HCT116 (cell line): ENCODE measurements around the gene TMEM50A. TPM values are rescaled to one million over a fixed set of nuclear protein-coding genes. Genes with fewer than 3 reads are reported as not detected.

Source experiments
- ATAC-seq: fragments of 200-7000 bp; cut with Tn5 transposase; 2 replicates; pipeline ENCODE4 v1.9.1; 2020; ENCODE audit warnings: mild to moderate bottlenecking, moderate library complexity
- BruUV-seq: library from RNA; stranded (reverse); fragments of 400-500 nt; replicated peaks from 2 replicates; lab custom pipeline; 2021; lab: Mats Ljungman, UMichigan
- CTCF ChIA-PET: fragments of 300-600 bp; sonication (Branson Sonifier 250); formaldehyde crosslinking; loops from one replicate; lab custom pipeline; 2021; ENCODE audit warnings: antibody characterized with exemption; lab: Charles Lee
- POLR2A ChIA-PET: fragments of 300-600, 350-600 bp; sonication (Branson Sonifier 250); formaldehyde crosslinking; loops from one replicate; lab custom pipeline; 2021; ENCODE audit warnings: antibody characterized with exemption; lab: Charles Lee
- RAD21 ChIA-PET, 2 experiments: fragments of 300-600 bp; sonication (Branson Sonifier 250); formaldehyde crosslinking; loops; one replicate each; lab custom pipeline; 2023; ENCODE audit warnings: low total read pairs in 2 of 2; ENCODE audit not compliant: uncharacterized antibody in 2 of 2, unreplicated experiment in 2 of 2, low non-redundant PET in 1 of 2; lab: Charles Lee
- DNase-seq: peaks from one replicate; pipeline ENCODE4 v3.0.0-alpha.2; 2010; ENCODE audit warnings: low read depth, low spot score
- H2AFZ ChIP-seq: fragments of 200-600 bp; shearing (Covaris generic), sonication (generic); 2 replicates; pipeline ENCODE4 v1.6.1; 2017; ENCODE audit warnings: low read depth, mixed run types, mixed read lengths, antibody characterized with exemption, low read length; ENCODE audit not compliant: poor library complexity, severe bottlenecking
- H3K27ac ChIP-seq: 2 replicates; pipeline ENCODE4 v1.5.1; 2012; ENCODE audit warnings: low read depth, low read length
- H3K27me3 ChIP-seq: fragments of 200-600 bp; sonication (generic); 2 replicates; pipeline ENCODE4 v1.6.1; 2016; ENCODE audit warnings: mixed run types, low read length, mixed read lengths; ENCODE audit not compliant: insufficient read depth
- H3K36me3 ChIP-seq, 2 experiments: fragments of 200-500 bp in 1 of 2; fragments of 200-600 bp in 1 of 2; sonication (Bioruptor generic) in 1 of 2; sonication (generic) in 1 of 2; 2 replicates each; pipeline versions ENCODE4 v1.5.1 to v1.6.1; 2014 to 2016; ENCODE audit warnings: low read length in 2 of 2, inconsistent platforms in 1 of 2, mixed read lengths in 1 of 2, mixed run types in 1 of 2; ENCODE audit not compliant: insufficient read depth in 2 of 2, control insufficient read depth in 1 of 2
- H3K4me1 ChIP-seq, 2 experiments: fragments of 200-600 bp in 1 of 2; sonication (generic) in 1 of 2; 2 replicates each; pipeline versions ENCODE4 v1.5.1 to v1.6.1; 2012 to 2017; ENCODE audit warnings: low read length in 2 of 2, inconsistent platforms in 1 of 2, mild to moderate bottlenecking in 1 of 2, mixed read lengths in 1 of 2, mixed run types in 1 of 2, moderate library complexity in 1 of 2; ENCODE audit not compliant: insufficient read depth in 2 of 2, control insufficient read depth in 1 of 2
- H3K4me2 ChIP-seq: fragments of 200-600 bp; sonication (generic); 2 replicates; pipeline ENCODE4 v1.6.1; 2017; ENCODE audit warnings: mixed run types, low read length, mixed read lengths
- H3K4me3 ChIP-seq, 2 experiments: fragments of 200-600 bp in 1 of 2; sonication (generic) in 1 of 2; replicated peaks in 1 of 2; 2 replicates each; pipeline ENCODE4 v1.5.1; 2011 to 2016; ENCODE audit warnings: low read length in 2 of 2, control low read depth in 1 of 2, low read depth in 1 of 2, mild to moderate bottlenecking in 1 of 2, mixed read lengths in 1 of 2, mixed run types in 1 of 2
- H3K79me2 ChIP-seq: fragments of 200-600 bp; sonication (generic); 2 replicates; pipeline ENCODE4 v1.6.1; 2017; ENCODE audit warnings: mild to moderate bottlenecking, mixed run types, low read length, moderate library complexity, mixed read lengths; ENCODE audit not compliant: insufficient read depth
- H3K9ac ChIP-seq: fragments of 200-600 bp; sonication (generic); 2 replicates; pipeline ENCODE4 v1.6.1; 2016; ENCODE audit warnings: low read length, mixed read lengths
- H3K9me2 ChIP-seq: fragments of 200-600 bp; sonication (generic), shearing (Covaris generic); 2 replicates; pipeline ENCODE4 v1.6.1; 2017; ENCODE audit warnings: mixed run types, mild to moderate bottlenecking, moderate library complexity; ENCODE audit not compliant: insufficient read depth
- H3K9me3 ChIP-seq, 2 experiments: fragments of 200-500 bp in 1 of 2; fragments of 200-600 bp in 1 of 2; sonication (Bioruptor generic) in 1 of 2; sonication (generic) in 1 of 2; 2 replicates each; pipeline ENCODE4 v1.6.1; 2014 to 2017; ENCODE audit warnings: low read length in 2 of 2, mixed read lengths in 2 of 2, inconsistent platforms in 1 of 2, low read depth in 1 of 2, mild to moderate bottlenecking in 1 of 2, mixed run types in 1 of 2, moderate library complexity in 1 of 2; ENCODE audit not compliant: control insufficient read depth in 1 of 2, insufficient read depth in 1 of 2
- H4K20me1 ChIP-seq: fragments of 200-600 bp; sonication (generic), shearing (Covaris generic); 2 replicates; pipeline ENCODE4 v1.6.1; 2017; ENCODE audit warnings: mixed run types, mild to moderate bottlenecking, moderate library complexity; ENCODE audit not compliant: insufficient read depth
- CEBPB ChIP-seq: IDR thresholded peaks from 2 replicates; pipeline ENCODE4 v1.6.1; 2012; ENCODE audit warnings: low read depth
- EGR1 ChIP-seq: IDR thresholded peaks from 2 replicates; pipeline ENCODE4 v1.6.1; 2012; ENCODE audit warnings: low read depth
- ELF1 ChIP-seq: IDR thresholded peaks from 2 replicates; pipeline ENCODE4 v1.6.1; 2012; ENCODE audit warnings: low read depth, borderline replicate concordance
- EZH2 ChIP-seq: fragments of 200-600 bp; sonication (generic); IDR thresholded peaks from 2 replicates; pipeline ENCODE4 v1.6.1; 2017; ENCODE audit warnings: antibody characterized with exemption, mixed run types
- EZH2phosphoT487 ChIP-seq: fragments of 200-600 bp; IDR thresholded peaks from 2 replicates; pipeline ENCODE4 v1.6.1; 2018; ENCODE audit warnings: antibody characterized with exemption, borderline replicate concordance
- FOSL1 ChIP-seq: IDR thresholded peaks from 2 replicates; pipeline ENCODE4 v1.6.1; 2012; ENCODE audit warnings: low read depth
- JUND ChIP-seq: IDR thresholded peaks from 2 replicates; pipeline ENCODE4 v1.6.1; 2012
- MAX ChIP-seq: IDR thresholded peaks from 2 replicates; pipeline ENCODE4 v1.6.1; 2012
- POLR2A ChIP-seq: IDR thresholded peaks from 2 replicates; pipeline ENCODE4 v1.7.0; 2011; ENCODE audit warnings: borderline replicate concordance; ENCODE audit not compliant: insufficient read depth, insufficient read length; ENCODE audit errors: extremely low read depth
- POLR2AphosphoS5 ChIP-seq: IDR thresholded peaks from 2 replicates; pipeline ENCODE4 v1.6.1; 2011; ENCODE audit warnings: mild to moderate bottlenecking, low read depth, low read length, moderate library complexity
- REST ChIP-seq: IDR thresholded peaks from 2 replicates; pipeline ENCODE4 v1.6.1; 2012; ENCODE audit warnings: low read depth
- SIN3A ChIP-seq: IDR thresholded peaks from 2 replicates; pipeline ENCODE4 v1.6.1; 2012; ENCODE audit warnings: low read depth
- SP1 ChIP-seq: IDR thresholded peaks from 2 replicates; pipeline ENCODE4 v1.6.1; 2012; ENCODE audit warnings: low read depth
- SRF ChIP-seq: IDR thresholded peaks from 2 replicates; pipeline ENCODE4 v1.6.1; 2012; ENCODE audit warnings: low read depth
- TCF7L2 ChIP-seq: IDR thresholded peaks from 2 replicates; pipeline ENCODE4 v1.7.0; 2011; ENCODE audit warnings: borderline replicate concordance, inconsistent platforms; ENCODE audit not compliant: insufficient read depth, insufficient read length; ENCODE audit errors: extremely low read depth
- YY1 ChIP-seq: IDR thresholded peaks from 2 replicates; pipeline ENCODE4 v1.6.1; 2011; ENCODE audit warnings: low read length, low read depth, moderate library complexity, mild to moderate bottlenecking; ENCODE audit not compliant: insufficient replicate concordance; ENCODE audit errors: extremely low read depth
- ZFX ChIP-seq: fragments of 450-650 bp; IDR thresholded peaks from 2 replicates; pipeline ENCODE4 v1.6.1; 2017
- intact Hi-C: fragments of 100-400 bp; cut with micrococcal nuclease; formaldehyde crosslinking; loops from 2 replicates; pipeline ENCODE4 v1.10.0; 2022
- total RNA-seq: library from RNA; stranded (reverse); gene quantifications from one replicate; pipeline ENCODE4 v1.2.1, GENCODE V29; 2021; ENCODE audit not compliant: unreplicated experiment

TMEM50A gene
- total RNA-seq, 1 experiment from 2014 or later: 80.7 TPM

GRCh38 chr1:25360596-25361581 is 22.8 kb downstream of the TMEM50A start (continued):
- TF ChIP-seq CEBPB (no peak), MAX (peak; percentile 74), ELF1 (no peak), FOSL1 (peak; percentile 61), EGR1 (no peak)

GRCh38 chr1:25361901-25362300 is 23.8 kb downstream of the TMEM50A start:
- H3K27ac ChIP-seq: no peak overlapping the region
- no peak overlapping the region for H2AFZ ChIP-seq
- H3K4me3 ChIP-seq: no peak overlapping the region
- no peaks in the 10 kb centered on the region for H3K9me3 ChIP-seq
- no TSS peak for BruUV-seq
- peaks cover 0 to 13% of the 10 kb centered on the region in 2 experiments; a peak in 2 of 4 replicates for H3K4me1 ChIP-seq
- TF ChIP-seq SIN3A (no peak), YY1 (no peak), TCF7L2 (no peak), EZH2phosphoT487 (no peak), POLR2A (no peak), ZFX (no peak), POLR2AphosphoS5 (no peak), SP1 (no peak), JUND (no peak), ELF1 (no peak), REST (no peak), EZH2 (no peak), EGR1 (no peak), MAX (no peak), SRF (no peak)
- peaks cover 4 to 9% of the 10 kb centered on the region in 2 experiments; a peak in 3 of 4 replicates for H3K36me3 ChIP-seq
- no peaks in the 10 kb centered on the region for H4K20me1 ChIP-seq
- intact Hi-C loops: no loop called here
- H3K79me2 ChIP-seq: no peaks in the 10 kb centered on the region
- ChIA-PET RAD21 (no interaction called here), POLR2A (no interaction called here), CTCF (no interaction called here)
- DNase-seq (no peak), ATAC-seq (no peak)
- H3K9me2 ChIP-seq: no peaks in the 10 kb centered on the region
- no peaks in the 10 kb centered on the region for H3K27me3 ChIP-seq
- no peak overlapping the region for H3K4me2 ChIP-seq
- H3K9ac ChIP-seq: no peak overlapping the region
